NCI-H2171 (cell line): Measurements from ENCODE around the gene ILRUN.
"Not testable (repeated sequence)": the region's sequence is repeated elsewhere in the genome, so short reads cannot be mapped to it uniquely, and the experiment has no call there.

ENCODE experiments used
- DNase-seq: peaks from one replicate; lab custom pipeline; 2025; lab: John Stamatoyannopoulos, UW

The ILRUN gene

GRCh38 chr6:34664256-34664971 is 32.2 kb downstream of the ILRUN start:
- no peak for DNase-seq

DNA sequence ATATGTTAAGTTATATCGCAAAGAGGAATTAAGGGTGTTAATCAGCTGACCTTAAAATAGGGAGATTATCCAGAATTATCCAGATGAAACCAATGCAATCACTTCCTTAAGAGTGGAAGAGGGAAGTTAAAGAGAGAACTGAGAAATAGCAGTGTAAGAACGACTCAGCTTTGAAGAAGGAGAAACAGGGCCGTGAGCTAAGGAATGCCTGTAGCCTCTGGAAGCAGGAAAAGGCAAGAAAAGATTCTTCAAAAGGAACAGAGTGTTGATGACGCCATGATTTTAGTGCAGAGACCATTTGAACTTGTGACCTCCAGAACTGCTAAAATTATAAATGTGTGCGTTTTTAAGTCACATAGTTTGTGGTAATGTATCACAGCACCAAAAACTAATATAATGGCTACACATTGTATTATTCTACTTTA is 32.7 kb downstream of the ILRUN start:
- no peak for DNase-seq

- DNase-seq, result no peak
These were observed 33.2 kb downstream of the ILRUN start for GRCh38 chr6:34663371-34663770.

DNA sequence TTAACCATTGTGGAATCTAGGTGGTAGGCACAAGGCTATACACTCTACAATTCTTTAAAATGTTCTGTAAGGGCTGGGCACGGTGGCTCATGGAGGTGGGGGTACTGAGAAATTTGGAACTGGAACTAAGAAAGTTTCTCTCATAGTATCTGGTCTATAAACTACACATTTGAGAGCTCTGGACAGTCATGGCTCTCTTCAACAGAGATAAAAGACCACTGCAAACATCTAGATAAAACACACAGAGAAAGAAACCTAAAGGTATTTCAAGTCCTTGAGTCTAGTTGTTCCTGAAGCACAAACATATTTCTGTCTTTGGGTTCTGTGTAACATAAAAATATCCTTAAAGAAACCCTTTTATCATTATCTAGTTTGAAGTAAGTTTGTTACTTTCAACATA is 35.2 kb downstream of the ILRUN start:
- no peak for DNase-seq

GRCh38 chr6:34658605-34659265 is 37.8 kb downstream of the ILRUN start:
- DNase-seq, result no peak

DNA sequence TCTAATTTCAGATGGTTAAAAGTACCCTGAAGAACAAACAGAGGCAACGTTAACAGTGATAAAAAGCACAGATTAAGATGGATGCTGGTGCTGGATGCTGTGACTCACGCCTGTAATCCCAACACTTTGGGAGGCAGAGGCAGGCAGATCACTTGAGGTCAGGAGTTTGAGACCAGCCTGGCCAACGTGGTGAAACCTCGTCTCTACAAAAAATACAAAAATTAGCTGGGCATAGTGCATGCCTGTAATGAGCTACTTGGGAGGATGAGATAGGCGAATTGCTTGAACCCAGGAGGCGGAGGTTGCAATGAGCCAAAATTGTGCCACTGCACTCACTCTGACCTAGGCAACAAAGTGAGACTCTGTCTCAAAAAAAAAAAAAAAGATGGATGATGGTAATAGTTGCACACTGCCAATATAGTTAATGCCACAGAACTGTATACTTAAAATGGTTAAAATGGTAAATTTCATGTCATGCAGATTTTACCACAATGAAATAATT is 38.5 kb downstream of the ILRUN start:
- DNase-seq, result not testable (repeated sequence)

DNA sequence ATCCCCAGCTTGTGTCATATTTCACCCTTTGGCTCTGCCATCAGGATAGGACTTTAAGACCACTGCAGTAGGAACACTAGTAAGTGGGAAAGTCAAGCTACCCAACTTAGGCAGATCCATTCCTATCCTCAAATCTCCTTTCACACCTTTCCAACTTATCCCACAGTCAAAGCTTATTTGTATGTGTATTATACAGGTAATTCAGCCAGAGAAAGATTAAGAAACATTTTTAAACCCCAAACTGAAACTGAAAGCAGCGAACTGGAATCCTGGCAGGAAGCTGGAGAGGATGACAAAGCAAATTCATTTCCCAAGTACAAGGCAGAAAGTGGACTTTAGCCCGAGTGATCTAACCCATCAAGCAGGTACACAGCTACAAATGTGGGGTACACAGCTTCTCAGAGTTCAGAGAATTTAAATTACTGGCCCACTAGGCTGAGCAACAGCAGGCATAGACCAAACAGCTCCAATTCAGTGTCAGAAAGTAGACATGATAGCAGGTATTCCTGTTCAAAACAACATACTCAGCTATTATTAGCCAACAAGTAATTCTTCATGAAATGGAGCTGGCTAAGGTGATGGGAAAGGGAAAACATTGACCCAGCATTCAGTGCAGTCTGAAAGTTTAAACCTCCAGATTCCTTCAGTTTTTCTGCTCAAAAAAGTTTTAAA is 39.1 kb downstream of the ILRUN start:
- no peak for DNase-seq

GRCh38 chr6:34657037-34657306 is 39.6 kb downstream of the ILRUN start:
- DNase-seq, result no peak

- DNase-seq, result no peak
These were observed 40.1 kb downstream of the ILRUN start for GRCh38 chr6:34656378-34657036.

DNA sequence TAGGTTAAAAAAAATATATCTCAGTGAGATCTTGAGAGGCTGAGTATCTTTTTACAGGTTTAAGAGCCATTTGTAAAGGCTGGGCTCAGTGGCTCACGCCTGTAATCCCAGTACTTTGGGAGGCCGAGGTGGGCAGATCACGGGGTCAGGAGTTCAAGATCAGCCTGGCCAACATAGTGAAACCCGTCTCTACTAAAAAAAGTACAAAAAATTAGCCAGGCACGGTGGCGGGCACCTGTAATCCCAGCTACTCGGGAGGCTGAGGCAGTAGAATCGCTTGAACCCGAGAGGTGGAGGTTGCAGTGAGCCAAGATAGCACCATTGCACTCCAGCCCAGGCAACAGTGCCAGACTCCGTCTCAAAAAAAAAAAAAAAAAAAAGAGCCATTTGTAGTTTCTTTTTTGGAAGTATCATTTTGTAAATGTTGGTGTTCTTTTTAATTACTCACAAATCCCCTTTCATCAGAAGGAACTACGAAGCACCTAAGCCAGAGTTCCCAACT is 40.6 kb downstream of the ILRUN start:
- not testable (repeated sequence) for DNase-seq

DNA sequence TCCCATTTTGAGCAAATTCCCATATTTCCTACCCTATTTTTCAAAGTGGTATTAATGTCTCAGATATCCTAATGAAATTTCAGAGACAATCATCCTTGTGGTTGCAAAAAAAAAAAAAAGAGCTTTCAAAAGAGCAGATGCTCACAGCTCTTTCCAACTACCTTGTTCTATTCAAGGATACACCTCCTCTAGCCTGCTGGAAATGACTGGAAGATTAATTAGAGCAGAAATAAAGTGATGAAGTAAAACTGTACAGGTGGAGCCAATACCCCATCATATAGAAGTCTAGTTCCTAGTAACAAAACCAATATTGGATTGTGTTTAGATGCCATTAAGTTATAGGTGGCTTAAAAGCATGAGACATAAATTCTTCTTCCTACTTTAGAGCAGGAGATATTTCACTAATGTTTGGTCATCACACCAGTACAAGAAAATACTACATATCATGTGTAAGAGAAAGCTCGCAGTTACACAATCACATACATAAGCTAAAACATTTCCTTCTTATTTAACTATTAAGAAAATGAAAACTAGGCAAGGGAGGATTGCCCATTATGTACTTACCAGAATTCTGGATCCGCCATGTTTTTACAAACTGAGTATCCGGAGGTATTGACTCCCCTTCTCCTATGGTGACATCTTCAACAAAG is 42.4 kb downstream of the ILRUN start:
- peak; percentile 38 for DNase-seq

GRCh38 chr6:34652263-34652662 is 44.3 kb downstream of the ILRUN start:
- no peak for DNase-seq

- DNase-seq, result no peak
These were observed 45.7 kb downstream of the ILRUN start for GRCh38 chr6:34650823-34651222.

DNA sequence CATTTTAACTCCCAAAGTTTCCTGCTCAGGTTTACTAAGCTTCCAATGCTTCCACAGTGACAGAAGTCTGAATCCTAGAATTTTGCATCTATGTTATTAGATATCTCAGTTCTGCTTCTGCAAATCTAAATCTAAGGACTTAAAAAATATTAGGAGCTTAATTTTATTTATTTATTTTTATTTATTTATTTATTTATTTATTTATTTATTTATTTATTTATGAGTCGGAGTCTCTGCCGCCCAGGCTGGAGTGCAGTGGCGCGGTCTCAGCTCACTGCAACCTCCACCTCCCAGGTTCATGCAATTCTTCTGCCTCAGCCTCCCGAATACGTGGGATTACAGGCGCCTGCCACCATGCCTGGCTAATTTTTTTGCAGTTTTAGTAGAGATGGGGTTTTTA is 46.3 kb downstream of the ILRUN start:
- not testable (repeated sequence) for DNase-seq

- DNase-seq, result no peak
These were observed 47.8 kb downstream of the ILRUN start for GRCh38 chr6:34648806-34649205.
